ENCODE results near the gene PIGC.
A peak's percentile ranks its signal among the peaks of the same experiment; 100 is the strongest.

PIGC gene

DNA sequence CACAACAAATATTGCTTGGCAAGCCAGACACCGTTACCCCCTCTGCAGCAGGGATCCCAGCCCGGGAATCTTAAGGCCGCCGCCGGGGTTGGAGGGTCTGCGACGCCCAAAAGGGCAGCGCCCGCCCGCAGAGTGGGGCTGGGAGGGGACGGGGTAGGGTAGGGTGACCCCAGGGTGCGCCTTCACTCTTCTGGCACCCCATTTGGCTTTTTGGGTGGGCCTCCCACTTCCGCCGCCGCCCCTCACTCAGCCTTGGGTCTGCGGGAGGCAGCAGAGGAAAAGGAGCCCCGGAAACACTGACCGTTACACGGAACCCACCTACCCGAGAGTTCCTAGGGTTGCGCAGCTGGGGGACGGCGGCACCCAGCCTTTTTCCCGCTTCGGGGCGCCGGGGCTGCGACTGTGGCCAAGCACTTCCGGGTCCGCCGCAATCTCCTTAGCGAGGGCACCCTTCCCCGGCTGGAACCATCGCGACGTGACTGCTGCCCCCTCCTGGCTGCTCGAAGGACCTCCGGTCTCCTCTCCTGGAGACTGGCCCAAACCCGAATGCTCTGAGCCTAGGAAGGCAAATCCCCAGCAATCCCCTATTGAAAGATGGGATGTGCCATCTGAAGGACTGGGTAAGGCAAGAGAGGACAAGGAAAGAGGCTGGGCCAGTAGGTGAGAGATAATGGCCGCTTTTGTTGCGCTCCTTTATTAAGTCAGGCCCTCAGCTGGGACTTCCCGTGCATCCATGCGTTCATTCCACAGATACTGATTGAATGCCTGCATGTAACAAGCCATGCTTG lies at the start of gene PIGC:
TSS of gene PIGC (minus strand) at position 404 of the 788 bp plus-strand sequence. CDS start 1,447 bp downstream, outside the sequence.
- DNase-seq = peak; percentile 78 to 88

GRCh38 chr1:172492421-172492820 lies 48.6 kb upstream of the PIGC start:
- no peak for DNase-seq

DNA sequence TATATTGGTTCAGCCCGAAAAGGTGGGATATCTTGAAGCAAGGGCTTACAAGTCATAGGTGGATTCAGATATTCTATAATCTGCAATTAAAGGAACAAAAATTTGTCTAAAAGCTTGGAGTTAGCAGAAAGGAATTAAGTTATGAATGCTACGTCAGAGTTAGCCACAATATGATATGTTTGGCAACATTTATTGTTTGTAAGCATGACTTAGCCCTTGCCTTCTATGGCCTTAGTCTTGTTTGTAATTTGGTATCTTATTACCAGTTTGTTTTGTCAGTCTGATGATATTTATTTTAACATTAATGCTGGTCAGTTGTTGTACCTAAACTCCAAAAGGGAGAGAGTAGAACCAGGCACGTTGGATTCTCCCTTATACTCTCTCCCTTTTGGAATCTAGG lies 46.0 kb upstream of the PIGC start:
- no peak for DNase-seq

DNA sequence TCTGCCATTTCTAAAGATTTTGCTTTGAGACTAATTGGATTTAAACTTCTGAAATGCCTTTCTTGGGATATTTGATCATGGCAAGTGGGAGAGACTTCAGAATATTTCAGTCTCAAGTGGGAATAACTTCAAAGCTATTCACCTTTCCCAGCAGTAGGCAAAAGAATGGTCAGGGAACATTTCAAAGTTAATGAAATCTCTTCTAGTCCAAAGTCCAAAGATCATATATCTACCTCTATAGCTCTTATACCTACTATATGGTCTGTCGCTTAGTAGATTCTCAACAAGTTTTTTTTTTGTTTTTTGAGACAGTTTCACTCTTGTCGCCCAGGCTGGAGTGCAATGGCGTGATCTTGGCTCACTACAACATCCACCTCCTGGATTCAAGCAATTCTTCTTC lies 44.5 kb upstream of the PIGC start:
- no peak for DNase-seq

- no peak for DNase-seq
Measured at GRCh38 chr1:172487550-172487949, 43.7 kb upstream of the PIGC start.

- no peak for DNase-seq
Measured at GRCh38 chr1:172486805-172487454, 43.1 kb upstream of the PIGC start.

DNA sequence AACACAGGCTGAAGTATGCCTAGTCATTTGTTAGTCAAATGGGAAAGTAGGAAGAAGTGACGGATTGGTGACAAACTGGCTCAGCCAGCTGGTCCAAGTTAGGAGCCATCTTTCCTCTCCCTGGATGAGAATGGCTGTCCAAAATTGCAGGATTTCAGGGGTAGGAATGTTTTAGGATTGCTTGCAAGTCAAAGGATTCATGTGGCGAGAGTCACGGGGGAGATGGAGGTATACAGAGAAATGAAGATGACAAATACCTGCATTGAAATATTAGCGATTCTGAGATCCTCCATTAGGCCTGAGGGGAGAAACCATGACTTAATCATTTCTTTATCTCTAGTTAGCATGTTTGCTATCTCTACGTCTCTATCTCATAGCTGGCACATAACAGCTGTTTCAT lies 41.8 kb upstream of the PIGC start:
- no peak for DNase-seq

DNA sequence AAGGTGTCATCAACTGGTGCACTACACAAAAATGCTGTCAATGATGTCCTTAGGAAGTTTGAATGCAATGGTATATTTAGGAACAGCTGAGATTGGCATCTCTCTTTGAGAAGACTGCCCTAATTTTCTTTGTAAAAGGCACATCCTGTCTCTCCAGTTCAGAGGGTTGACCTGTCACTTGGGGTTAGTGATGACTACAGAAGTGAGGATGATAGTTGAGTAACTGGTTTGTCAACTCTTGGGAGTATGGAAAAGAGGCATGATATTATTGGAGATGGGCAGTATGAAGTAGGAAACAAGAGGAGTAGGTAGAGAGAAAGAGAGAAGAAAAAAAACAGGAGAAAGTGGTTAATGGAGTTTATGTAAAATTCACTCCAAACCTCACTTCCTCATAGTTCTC lies 40.4 kb upstream of the PIGC start:
- DNase-seq = no peak

- no peak for DNase-seq
Measured at GRCh38 chr1:172483448-172483847, 39.6 kb upstream of the PIGC start.

DNA sequence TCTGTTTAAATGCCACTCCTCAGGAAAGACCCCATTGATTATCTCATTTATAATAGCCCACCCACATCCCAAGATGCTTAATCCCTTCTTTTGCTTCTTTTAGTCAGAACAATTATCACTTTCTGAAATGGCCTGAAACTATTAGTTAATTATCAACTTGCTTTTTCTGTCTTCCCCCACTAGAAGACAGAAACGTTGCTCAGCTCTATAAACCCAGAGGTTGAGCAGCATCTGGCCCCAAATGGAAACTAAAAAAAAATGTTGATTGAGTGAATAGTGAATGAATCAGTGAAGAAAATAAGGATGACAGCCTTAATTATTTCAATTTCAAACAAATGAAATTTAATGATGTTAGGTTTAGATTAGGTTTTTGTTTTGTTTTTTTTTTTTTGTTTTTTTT lies 38.2 kb upstream of the PIGC start:
- DNase-seq = no peak

DNA sequence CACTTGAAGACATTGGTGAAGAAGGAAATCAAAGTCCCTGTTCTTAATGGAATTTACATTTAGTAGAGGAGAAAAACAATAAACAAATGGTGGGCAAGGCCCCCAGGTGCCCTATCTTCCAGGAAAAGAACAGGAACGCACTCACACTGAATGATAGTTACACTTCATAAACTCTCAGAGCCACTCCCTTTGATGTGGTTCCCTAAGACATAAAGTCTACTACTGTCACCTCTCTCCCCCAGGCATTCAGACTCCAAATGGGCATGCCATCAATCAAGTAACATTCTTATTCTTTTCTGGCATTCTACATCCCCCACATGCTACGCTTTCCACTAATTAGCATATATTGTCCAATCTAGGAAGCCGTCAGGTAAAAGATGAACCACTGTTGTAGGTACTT lies 36.6 kb upstream of the PIGC start:
- no peak for DNase-seq

DNA sequence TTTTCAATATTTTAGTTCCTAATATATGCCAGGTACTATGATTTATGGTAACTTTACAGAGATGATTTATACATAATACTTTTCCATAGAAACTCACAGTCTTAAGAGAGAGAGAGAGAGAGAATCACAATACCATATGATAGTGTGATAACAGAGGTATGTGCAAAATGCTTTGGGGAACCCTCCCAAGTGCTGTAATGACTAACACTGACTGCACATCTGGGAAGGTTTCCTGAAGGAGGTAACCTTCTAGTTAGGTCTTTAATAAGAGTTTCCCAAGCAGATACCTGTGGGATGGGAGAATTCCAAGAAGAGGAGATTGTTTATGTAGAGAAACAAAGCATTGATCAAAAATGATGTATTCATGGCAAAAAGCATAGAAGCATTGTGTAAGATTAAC lies 34.6 kb upstream of the PIGC start:
- no peak for DNase-seq

DNA sequence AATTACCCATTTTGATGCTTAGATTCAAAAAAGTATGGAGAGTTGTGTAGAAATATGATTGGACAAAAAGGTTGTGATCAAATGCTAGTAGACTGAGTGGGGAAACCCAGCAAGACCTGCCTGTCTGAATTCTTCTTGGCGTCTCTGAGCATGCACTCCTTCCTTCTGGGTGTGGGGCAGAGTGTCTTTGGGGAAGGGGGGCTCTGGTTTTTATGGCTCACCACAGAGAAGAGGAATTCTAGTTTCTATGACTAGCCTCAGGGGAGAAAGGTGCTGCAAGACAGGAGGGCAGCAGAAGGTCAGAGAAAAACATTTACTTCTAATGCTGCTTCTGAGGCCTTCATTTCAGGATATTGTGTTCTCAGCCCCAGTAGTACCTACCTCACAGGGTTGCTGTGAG lies 33.9 kb upstream of the PIGC start:
- DNase-seq = no peak

DNA sequence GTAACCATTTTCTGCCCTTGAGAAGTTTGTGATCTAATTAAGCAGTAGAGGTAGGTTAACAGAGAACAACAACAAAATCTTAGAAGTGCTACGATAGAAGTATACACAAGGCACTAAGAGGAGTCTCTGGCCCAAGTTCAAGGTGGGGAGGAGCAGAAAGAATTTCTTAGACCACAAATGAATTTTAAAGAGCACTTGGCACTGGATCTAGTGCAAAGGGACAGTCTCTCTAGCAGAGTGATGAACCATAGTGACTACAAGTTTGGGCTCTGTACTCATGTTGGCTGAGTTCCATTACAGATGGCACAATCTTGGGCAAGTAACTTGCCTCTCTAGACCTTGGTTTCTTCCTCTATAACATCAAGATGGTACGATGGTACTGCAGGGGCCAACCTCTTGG lies 33.3 kb upstream of the PIGC start:
- DNase-seq = no peak

DNA sequence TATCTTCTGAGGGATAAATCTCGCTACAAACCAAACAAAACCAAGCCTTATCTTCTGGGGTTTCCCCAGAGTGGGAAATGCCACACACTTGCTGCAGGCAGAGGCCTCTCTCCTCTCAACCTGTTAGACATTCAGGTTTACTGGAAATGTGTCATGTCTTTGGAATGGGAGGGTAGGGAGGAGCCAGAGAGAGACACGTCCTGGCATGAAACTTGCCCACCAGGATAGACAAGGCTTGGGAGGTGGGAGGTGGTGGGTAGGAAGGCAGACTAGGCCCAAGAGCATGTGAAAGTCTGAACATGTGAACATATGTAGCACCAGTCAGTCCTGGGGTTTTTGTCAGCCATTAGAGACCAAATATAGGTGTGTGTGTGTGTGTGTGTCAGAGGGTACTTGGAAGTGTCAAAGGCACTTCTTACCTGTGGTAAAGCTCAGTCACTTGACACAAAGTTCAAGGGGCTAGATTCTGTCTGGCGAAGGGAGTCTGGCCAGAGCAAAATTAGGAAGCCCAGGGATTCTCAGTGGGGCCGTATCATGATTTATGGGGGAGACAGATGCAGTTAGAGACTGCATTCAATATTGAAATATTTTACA lies 32.4 kb upstream of the PIGC start:
- DNase-seq = no peak

- no peak for DNase-seq
Measured at GRCh38 chr1:172473842-172474241, 30.0 kb upstream of the PIGC start.

GRCh38 chr1:172473302-172473701 lies 29.4 kb upstream of the PIGC start:
- no peak for DNase-seq

DNA sequence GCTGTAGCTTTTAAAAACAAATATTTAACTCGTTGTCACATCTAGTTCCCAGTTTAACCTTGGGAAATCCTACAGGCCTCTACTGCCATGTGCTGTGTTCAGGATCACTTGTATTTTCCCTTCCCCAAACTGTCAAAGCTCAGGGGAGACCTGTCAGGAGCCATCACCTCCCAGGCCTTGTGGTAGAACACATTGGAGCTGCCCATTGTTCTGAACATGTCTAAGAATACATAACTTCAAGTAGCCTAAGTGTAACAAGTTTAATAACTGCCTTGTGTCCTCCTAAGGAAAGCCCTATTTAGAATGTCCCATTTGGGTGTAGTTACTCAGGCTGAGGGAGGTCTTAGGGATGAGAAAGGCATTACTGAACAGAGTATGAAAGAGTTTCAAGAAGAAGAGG lies 28.6 kb upstream of the PIGC start:
- no peak for DNase-seq

GRCh38 chr1:172471666-172472065 lies 27.8 kb upstream of the PIGC start:
- DNase-seq = no peak

- DNase-seq = no peak
Measured at GRCh38 chr1:172470149-172470548, 26.3 kb upstream of the PIGC start.

DNA sequence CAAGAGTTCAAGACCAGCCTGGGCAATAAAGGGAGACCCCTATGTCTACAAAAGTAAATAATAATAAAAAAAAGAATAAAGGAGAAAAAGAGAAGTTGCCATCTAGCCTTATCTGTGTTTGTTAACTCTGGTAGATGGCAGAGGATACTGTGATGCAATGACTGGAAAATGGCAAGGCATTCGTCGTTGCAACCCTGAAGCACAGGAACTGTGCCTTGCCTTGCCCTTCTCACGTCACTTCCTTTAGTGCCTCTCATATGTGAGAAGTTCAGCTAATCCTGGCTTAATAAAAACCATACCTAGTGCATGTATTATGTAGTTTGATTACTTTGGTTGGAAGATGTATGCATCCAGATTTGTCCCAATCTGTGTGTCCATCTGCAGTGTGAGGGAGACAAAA lies 25.8 kb upstream of the PIGC start:
- no peak for DNase-seq

GRCh38 chr1:172468296-172468695 lies 24.4 kb upstream of the PIGC start:
- no peak for DNase-seq

DNA sequence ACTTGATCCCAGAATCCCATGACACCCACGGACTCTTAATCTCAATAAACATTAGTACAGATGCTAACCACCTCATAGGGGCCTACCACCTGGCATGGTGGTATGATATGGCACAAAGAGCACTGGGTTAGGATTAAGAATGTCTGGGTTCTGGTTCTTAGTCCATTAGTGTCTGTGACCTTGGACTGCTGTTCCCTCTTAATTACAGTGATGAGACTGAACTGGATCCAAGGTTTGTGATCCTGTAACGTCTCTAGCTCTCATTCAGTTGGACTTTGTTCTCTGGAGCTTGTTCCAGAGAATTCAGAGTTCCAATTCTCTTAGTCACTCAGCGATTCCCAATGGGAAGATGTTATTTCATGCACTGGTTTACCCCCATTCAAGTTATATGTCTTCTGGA lies 23.6 kb upstream of the PIGC start:
- DNase-seq = no peak

GRCh38 chr1:172466795-172467407 lies 23.0 kb upstream of the PIGC start:
- DNase-seq = no peak
